ENCODE measurements around the gene LORICRIN.

GRCh38 chr1:153259387-153259786 is at the start of gene LORICRIN:
- TF ChIP-seq CTCF (conservative IDR thresholded peaks at IDR 0.05 in 1 of 2, IDR thresholded peaks at IDR 0.05 in 1 of 2; ENCODE audit: extremely low read depth in 1 of 2, insufficient read depth in 1 of 2, low read depth in 1 of 2, low read length in 2 of 2) (no peak), EZH2 (IDR thresholded peaks at IDR 0.05; ENCODE audit: borderline replicate concordance, low read length) (no peak)
